K562 (cell line): Measurements from ENCODE around the gene FBLN2. TPM values are rescaled to one million over a fixed set of nuclear protein-coding genes. Genes with fewer than 3 reads are reported as not detected.

ENCODE experiments used
- ATAC-seq: fragments of 200-7000 bp; cut with Tn5 transposase; 3 replicates; pipeline ENCODE4 v1.9.1; 2020; ENCODE audit warnings: moderate library complexity
- BruUV-seq: library from RNA; stranded (reverse); fragments of 400-500 nt; replicated peaks from 2 replicates; lab custom pipeline; 2021; lab: Mats Ljungman, UMichigan
- CTCF ChIA-PET: fragments of 300-600 bp; formaldehyde crosslinking; extraction: SDS; loops from one replicate; lab custom pipeline; 2021; ENCODE audit warnings: low intra/inter-chr PET ratio; lab: Yijun Ruan, JAX
- POLR2A ChIA-PET: fragments of 300-600, 350-650 bp; sonication (Branson Sonifier 250); formaldehyde crosslinking; extraction: SDS; loops from one replicate; lab custom pipeline; 2021; ENCODE audit warnings: antibody characterized with exemption, inconsistent platforms; lab: Yijun Ruan, JAX
- DNase-seq, 4 experiments: peaks; one replicate each; pipeline versions ENCODE4 v3.0.0 to v3.0.0-alpha.2; 2011 to 2018; ENCODE audit warnings: low spot score in 3 of 4, mixed read lengths in 3 of 4; ENCODE audit errors: extremely low read depth in 1 of 4
- FAIRE-seq: peaks from 2 replicates; lab custom pipeline; 2011; peaks lifted over from hg19 to GRCh38; lab: Jason Lieb, UNC
- H2AFZ ChIP-seq: 2 replicates; pipeline ENCODE4 v1.6.0; 2011; ENCODE audit warnings: low read depth, low read length, control low read depth, inconsistent platforms
- H3K27ac ChIP-seq: fragments of 200-600 bp; 3 replicates; pipeline ENCODE4 v1.8.0; 2011; ENCODE audit warnings: low read depth, mild to moderate bottlenecking, control low read depth, inconsistent platforms, low read length, moderate library complexity, mixed read lengths; ENCODE audit errors: extremely low read depth
- H3K27me3 ChIP-seq, 2 experiments: fragments of 300-600 bp in 1 of 2; 2 replicates in 1 of 2; 3 replicates in 1 of 2; pipeline versions ENCODE4 v1.6.0 to v1.8.0; 2011; ENCODE audit warnings: inconsistent platforms in 2 of 2, low read length in 2 of 2, mild to moderate bottlenecking in 1 of 2, mixed read lengths in 1 of 2, moderate library complexity in 1 of 2; ENCODE audit not compliant: control insufficient read depth in 2 of 2, insufficient read depth in 2 of 2
- H3K36me3 ChIP-seq: fragments of 300-600 bp; 3 replicates; pipeline ENCODE4 v1.8.0; 2011; ENCODE audit warnings: mild to moderate bottlenecking, low read length, inconsistent platforms; ENCODE audit not compliant: control insufficient read depth, insufficient read depth
- H3K4me1 ChIP-seq, 2 experiments: fragments of 200-600 bp in 1 of 2; replicated peaks in 1 of 2; 2 replicates in 1 of 2; 3 replicates in 1 of 2; pipeline versions ENCODE4 v1.5.1 to v1.8.0; 2011; ENCODE audit warnings: inconsistent platforms in 2 of 2, low read length in 2 of 2, mild to moderate bottlenecking in 1 of 2, mixed read lengths in 1 of 2, moderate library complexity in 1 of 2; ENCODE audit not compliant: control insufficient read depth in 2 of 2, insufficient read depth in 2 of 2
- H3K4me2 ChIP-seq: 2 replicates; pipeline ENCODE4 v1.6.1; 2011; ENCODE audit warnings: low read length, control low read depth, inconsistent platforms, mixed read lengths; ENCODE audit not compliant: insufficient read depth
- H3K4me3 ChIP-seq: fragments of 200-600 bp; sonication (generic), shearing (Covaris generic); 2 replicates; pipeline ENCODE4 v1.5.1; 2016; ENCODE audit warnings: control low read depth, inconsistent platforms
- H3K79me2 ChIP-seq: fragments of 200-600 bp; 3 replicates; pipeline ENCODE4 v1.8.0; 2011; ENCODE audit warnings: low read length, inconsistent platforms; ENCODE audit not compliant: control insufficient read depth, insufficient read depth
- H3K9ac ChIP-seq, 2 experiments: 2 replicates each; pipeline versions ENCODE4 v1.6.0 to v1.6.1; 2011; ENCODE audit warnings: low read depth in 2 of 2, low read length in 2 of 2, control low read depth in 1 of 2, inconsistent platforms in 1 of 2, mild to moderate bottlenecking in 1 of 2, mixed read lengths in 1 of 2; ENCODE audit not compliant: insufficient read depth in 1 of 2
- H3K9me1 ChIP-seq: one replicate; pipeline ENCODE4 v1.6.0; 2011; ENCODE audit warnings: inconsistent platforms, mild to moderate bottlenecking, low read length, moderate library complexity; ENCODE audit not compliant: control insufficient read depth, insufficient read depth
- H3K9me3 ChIP-seq: replicated peaks from 2 replicates; pipeline ENCODE4 v1.5.1; 2011; ENCODE audit warnings: low read depth, low read length, inconsistent platforms; ENCODE audit not compliant: control insufficient read depth, insufficient read depth
- H4K20me1 ChIP-seq: replicated peaks from 2 replicates; pipeline ENCODE4 v1.6.1; 2011; ENCODE audit warnings: low read length, inconsistent platforms, mixed read lengths; ENCODE audit not compliant: control insufficient read depth, insufficient read depth
- GABPA ChIP-seq: fragments of 200-800 bp; sonication (Bioruptor generic); conservative IDR thresholded peaks from 2 replicates; pipeline ENCODE4 v1.6.1; 2016; ENCODE audit warnings: low read depth, missing genetic modification characterization, missing compliant biosample characterization
- HSF4 ChIP-seq: fragments of 250-450 bp; sonication (Bioruptor Pico); IDR thresholded peaks from 2 replicates; pipeline ENCODE4 v2.1.2; 2022; ENCODE audit warnings: mild to moderate bottlenecking, moderate library complexity, borderline replicate concordance
- LEF1 ChIP-seq: fragments of 450-650 bp; IDR thresholded peaks from 2 replicates; pipeline ENCODE4 v1.6.1; 2016; ENCODE audit warnings: mild to moderate bottlenecking
- MCM2 ChIP-seq: fragments of 450-650 bp; IDR thresholded peaks from 2 replicates; pipeline ENCODE4 v1.6.1; 2017; ENCODE audit warnings: low read depth, mild to moderate bottlenecking
- RBM25 ChIP-seq: fragments of 200-400 bp; formaldehyde crosslinking; IDR thresholded peaks from 2 replicates; pipeline ENCODE4 v1.6.1; 2018; ENCODE audit warnings: low read length, low read depth, moderate library complexity; ENCODE audit not compliant: severe bottlenecking
- WHSC1 ChIP-seq: IDR thresholded peaks from one replicate; pipeline ENCODE4 v1.6.1; 2012; ENCODE audit warnings: low read length, control low read depth, inconsistent platforms
- ZNF785 ChIP-seq: fragments of 250-450 bp; sonication (Bioruptor Pico); IDR thresholded peaks from 2 replicates; pipeline ENCODE4 v1.4.0; 2020; ENCODE audit warnings: mild to moderate bottlenecking
- WGBS: fragments of 100-300 bp; shearing (Covaris generic); methylation state at CpG from one replicate; pipeline ENCODE4 v1.1.6; 2016; ENCODE audit warnings: low coverage, mixed read lengths; ENCODE audit not compliant: insufficient coverage; ENCODE audit errors: missing lambda C conversion rate; 5-methylcytosine and 5-hydroxymethylcytosine counted together
- in situ Hi-C: fragments of 300-500 bp; cut with MboI; formaldehyde crosslinking; loops from 4 replicates; pipeline ENCODE4 v1.15.0; 2018; ENCODE audit warnings: inconsistent platforms, mixed read lengths
- intact Hi-C: fragments of 100-400 bp; cut with micrococcal nuclease; formaldehyde crosslinking; loops from 2 replicates; pipeline ENCODE4 v1.14.2; 2022
- polyA plus RNA-seq, 8 experiments: library from polyadenylated mRNA; depleted of rRNA in 4 of 8; stranded (reverse) in 5 of 8; unstranded in 3 of 8; fragments of >200 nt; fragmentation: Nextera tagmentation in 2 of 8; fragmentation: Illumina TruSeq in 1 of 8; extraction: Ambion mirVana in 2 of 8; extraction: Trizol in 1 of 8; gene quantifications; 2 replicates each; pipeline versions ENCODE4 v1.2.1 to v1.2.3, GENCODE V29; 2011 to 2014; ENCODE audit warnings: inconsistent platforms in 1 of 8, missing spikeins in 1 of 8
- total RNA-seq, 7 experiments: library from RNA; depleted of rRNA in 6 of 7; stranded (reverse); fragments of >200 nt in 6 of 7; fragmentation: Illumina TruSeq in 2 of 7; extraction: Trizol in 2 of 7; gene quantifications; 2 replicates each; pipeline versions ENCODE4 v1.2.1 to v1.2.3, GENCODE V29; 2011 to 2021; ENCODE audit warnings: low replicate concordance in 1 of 7
- TF ChIP-seq, protein P1 (sequence below): sonication (generic); formaldehyde crosslinking; IDR thresholded peaks from 2 replicates; pipeline ENCODE4 v1.9.0; 2022; ENCODE audit warnings: mild to moderate bottlenecking, missing genetic modification reagents

FBLN2 gene
- total and polyA plus RNA-seq, 9 of the 15 experiments (the other 6 are each of a cell fraction or from before 2014, with no cell fraction given) = 0.03 to 0.10 (median 0.04) TPM; not detected in 6

DNA sequence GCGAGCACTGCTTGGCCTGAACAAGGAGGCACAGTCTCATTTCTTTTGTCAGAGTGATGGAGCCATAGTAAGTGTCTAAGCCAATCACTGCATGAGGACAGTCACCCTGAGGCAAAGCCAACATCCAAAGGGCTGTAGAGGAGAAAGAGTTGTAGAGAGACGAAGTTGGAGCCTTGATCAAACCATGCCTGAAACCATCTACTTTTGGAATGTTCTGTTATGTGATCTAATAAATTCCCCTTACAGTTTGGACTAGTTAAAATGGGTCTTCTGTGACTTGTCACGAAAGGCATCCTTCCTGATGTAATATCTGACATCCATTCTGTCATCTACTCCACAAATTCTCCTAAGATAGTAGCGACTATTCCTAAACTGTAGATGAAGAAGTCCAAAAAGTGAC, 128.3 kb downstream of the FBLN2 start:
- H3K9ac ChIP-seq = no peak overlapping the region
- intact Hi-C loops = no loop called here
- no peak overlapping the region for H3K4me3 ChIP-seq
- in situ Hi-C loops = no loop called here
- no peak for TF ChIP-seq GABPA (tag)
- TF ChIP-seq RBM25 = peak; percentile 59
- no peak for TF ChIP-seq HSF4 (CRISPR knock-in tag)
- TF ChIP-seq, all 486 proteins: peak for 1
- no peaks in the 10 kb centered on the region for H3K79me2 ChIP-seq
- H3K27ac ChIP-seq = no peak overlapping the region
- peaks cover 20 to 62% of the 10 kb centered on the region in 2 experiments for H3K27me3 ChIP-seq
- no peaks in the 10 kb centered on the region for H3K9me1 ChIP-seq
- H3K36me3 ChIP-seq = no peaks in the 10 kb centered on the region
- H4K20me1 ChIP-seq = peaks cover 2% of the 10 kb centered on the region; the same call in 1 of the 2 replicates
- WGBS = 1% methylated on average over 4 of the region's 4 CpGs
- ATAC-seq (no peak), FAIRE-seq (peak; percentile 32), DNase-seq (no peak)
- POLR2A ChIA-PET = no interaction called here
- H2AFZ ChIP-seq = no peak overlapping the region
- H3K4me1 ChIP-seq = no peaks in the 10 kb centered on the region; a peak in 1 of 5 replicates
- no TSS peak for BruUV-seq
- CTCF ChIA-PET = no interaction called here
- no peak overlapping the region for H3K4me2 ChIP-seq
- H3K9me3 ChIP-seq = no peaks in the 10 kb centered on the region

GRCh38 chr3:13681931-13682330, 133.0 kb downstream of the FBLN2 start:
- no TSS peak for BruUV-seq
- TF ChIP-seq ZNF785 (CRISPR knock-in tag) (no peak), MCM2 (no peak), WHSC1 (no peak), LEF1 (no peak)
- TF ChIP-seq, protein P1, sequence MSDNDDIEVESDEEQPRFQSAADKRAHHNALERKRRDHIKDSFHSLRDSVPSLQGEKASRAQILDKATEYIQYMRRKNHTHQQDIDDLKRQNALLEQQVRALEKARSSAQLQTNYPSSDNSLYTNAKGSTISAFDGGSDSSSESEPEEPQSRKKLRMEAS (CRISPR knock-in tag) = peak; percentile 27; the same call in 1 of the 2 replicates
- TF ChIP-seq, all 486 proteins: peak for 1

More at GRCh38 chr3:13681931-13682330, 133.0 kb downstream of the FBLN2 start:
- Histone ChIP-seq H3K4me3 (no peak overlapping the region), H3K36me3 (no peaks in the 10 kb centered on the region), H4K20me1 (peaks cover 4% of the 10 kb centered on the region; the same call in 1 of the 2 replicates), H3K9me1 (no peaks in the 10 kb centered on the region), H2AFZ (no peak overlapping the region), H3K79me2 (no peaks in the 10 kb centered on the region), H3K27me3 (peaks cover 17 to 67% of the 10 kb centered on the region in 2 experiments), H3K4me2 (no peak overlapping the region), H3K9ac (no peak overlapping the region), H3K9me3 (no peaks in the 10 kb centered on the region), H3K4me1 (peaks cover 0 to 4% of the 10 kb centered on the region in 2 experiments; a peak in 1 of 5 replicates), H3K27ac (no peak overlapping the region)
- WGBS = 2% methylated on average over 17 of the region's 17 CpGs
- intact Hi-C loops (no loop called here), in situ Hi-C loops (no loop called here)
- CTCF ChIA-PET = no interaction called here
- DNase-seq = no peak
- ATAC-seq = no peak
- no peak for FAIRE-seq
- POLR2A ChIA-PET = no interaction called here
